Medulla oblongata (tissue), 1 donor: ENCODE data around the gene MREG.
"Not testable (repeated sequence)": the region's sequence is repeated elsewhere in the genome, so short reads cannot be mapped to it uniquely, and the experiment has no call there.

Experiments
- DNase-seq: peaks from one replicate; pipeline ENCODE4 v3.0.0-alpha.2; 2015; ENCODE audit errors: extremely low spot score

MREG gene

DNA sequence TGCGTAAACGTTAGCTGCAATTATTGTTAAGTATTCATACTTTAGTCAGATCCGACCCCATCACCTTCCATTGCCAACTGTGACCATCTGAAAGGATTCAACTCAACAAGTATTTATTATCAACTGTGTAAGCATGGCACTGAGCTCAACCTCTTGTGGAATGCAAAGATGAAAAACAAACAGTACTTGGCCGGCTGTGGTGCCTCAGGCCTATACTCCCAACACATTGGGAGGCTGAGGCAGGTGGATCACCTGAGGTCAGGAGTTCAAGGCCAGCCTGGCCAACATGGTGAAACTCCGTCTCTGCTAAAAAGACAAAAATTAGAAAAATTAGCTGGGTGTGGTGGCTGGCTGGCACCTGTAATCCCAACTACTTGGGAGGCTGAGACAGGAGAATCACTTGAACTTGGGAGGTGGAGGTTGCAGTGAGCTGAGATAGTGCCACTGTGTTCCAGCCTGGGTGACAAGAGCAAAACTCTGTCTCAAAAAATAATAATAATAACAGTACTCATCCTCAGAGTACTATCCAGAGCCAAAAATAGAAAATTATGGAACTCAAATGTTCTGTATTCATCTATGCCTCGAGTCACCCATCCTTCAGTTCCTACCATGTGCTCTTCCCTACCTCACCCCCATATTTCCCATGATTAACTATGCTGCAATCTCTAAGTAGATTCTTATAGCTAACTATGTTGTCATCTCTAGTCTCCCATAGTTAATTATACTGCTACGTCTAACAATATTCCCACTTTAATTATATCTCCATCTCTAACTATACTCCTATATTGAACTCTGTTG is 8.6 kb upstream of the MREG start:
- DNase-seq: no peak

DNA sequence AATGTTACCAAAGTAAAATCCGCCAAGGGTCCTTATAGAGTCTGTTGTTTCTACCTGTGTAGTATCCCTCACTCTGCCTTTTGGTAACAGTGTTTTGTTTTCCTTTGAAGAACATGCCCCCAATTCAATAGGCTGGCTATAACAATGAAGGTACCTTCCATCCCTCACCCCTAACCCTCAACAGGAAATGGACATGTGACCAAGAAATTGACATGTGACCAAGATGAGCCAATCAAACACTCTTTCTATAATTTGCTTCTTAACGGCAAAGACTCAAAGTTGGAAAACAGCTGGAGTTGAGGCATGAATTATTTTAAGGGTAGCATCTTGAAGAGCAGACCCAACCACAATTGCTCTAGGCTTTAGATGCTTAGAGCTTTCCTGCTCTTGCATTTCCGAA is 5.4 kb upstream of the MREG start:
- no peak for DNase-seq

DNA sequence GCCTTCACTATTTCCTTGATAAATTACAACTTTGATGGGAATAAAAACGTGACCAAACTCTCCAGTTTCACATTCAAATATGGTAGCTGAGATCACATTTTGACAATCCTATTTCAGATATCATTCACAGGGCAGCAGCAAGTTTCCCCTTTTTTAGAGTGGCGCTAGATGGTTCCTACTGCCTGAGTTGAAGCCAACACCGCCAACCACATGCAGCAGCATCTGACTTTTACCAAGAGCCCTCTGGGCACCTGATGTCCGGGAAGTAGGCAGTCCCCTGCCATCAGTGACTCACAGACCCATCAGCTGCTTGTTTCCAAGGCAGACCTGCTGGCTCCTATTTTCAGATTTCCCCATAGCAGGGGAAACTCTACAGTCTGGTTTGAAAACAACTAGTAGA is 4.0 kb upstream of the MREG start:
- DNase-seq: no peak

DNA sequence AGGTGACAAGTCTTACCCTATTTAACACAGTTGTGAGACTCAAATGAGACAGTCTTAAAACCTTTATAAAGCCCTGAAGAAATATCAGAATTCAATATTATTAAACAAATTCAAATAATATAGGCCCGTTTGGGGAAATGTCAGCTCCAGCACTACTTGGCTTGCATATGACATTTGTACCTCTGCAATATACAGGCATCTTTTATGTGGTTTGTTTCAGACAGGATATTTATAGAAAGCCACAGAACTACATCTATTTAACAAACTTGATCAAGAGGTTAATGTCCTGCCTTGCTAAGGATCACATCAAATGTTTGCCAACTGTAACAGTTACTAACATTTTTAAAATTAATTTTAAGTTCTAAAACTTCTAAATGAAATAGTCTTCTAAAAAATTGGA is 3.2 kb upstream of the MREG start:
- no peak for DNase-seq

DNA sequence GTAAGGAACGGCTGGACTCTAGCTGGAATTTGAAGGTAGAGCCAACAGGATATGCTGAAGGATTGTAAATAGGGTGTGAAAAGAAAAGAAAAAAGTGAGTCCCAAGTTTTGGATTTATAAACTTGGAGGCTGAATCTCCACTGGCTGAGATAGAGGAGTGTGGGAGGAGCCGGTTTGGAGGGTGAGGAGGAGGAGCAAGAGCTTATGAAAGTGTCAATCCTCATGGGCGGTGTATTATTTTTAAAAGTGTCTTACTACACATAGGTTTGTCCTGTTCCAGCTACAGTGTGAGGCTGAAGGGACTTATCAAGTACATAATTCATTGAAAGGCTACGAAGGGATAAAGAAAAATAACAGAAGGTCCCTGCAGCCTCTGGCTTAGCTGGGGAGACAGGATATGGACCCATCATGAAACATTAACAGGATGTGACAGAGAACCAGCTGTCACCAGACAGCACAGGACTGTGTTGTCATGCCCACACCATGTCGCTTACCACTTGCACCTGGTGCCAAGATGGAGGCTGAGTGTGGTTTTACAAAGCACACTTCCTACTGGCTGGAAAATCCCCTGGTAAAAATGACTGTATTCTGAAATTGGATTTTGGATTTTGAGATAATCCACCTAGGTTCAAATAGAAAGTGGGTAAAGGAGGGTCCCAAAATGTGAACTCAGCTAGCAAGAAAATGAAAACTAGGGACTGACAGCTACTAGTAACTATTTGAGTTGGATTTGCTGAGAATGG is 2.5 kb upstream of the MREG start:
- DNase-seq: no peak

DNA sequence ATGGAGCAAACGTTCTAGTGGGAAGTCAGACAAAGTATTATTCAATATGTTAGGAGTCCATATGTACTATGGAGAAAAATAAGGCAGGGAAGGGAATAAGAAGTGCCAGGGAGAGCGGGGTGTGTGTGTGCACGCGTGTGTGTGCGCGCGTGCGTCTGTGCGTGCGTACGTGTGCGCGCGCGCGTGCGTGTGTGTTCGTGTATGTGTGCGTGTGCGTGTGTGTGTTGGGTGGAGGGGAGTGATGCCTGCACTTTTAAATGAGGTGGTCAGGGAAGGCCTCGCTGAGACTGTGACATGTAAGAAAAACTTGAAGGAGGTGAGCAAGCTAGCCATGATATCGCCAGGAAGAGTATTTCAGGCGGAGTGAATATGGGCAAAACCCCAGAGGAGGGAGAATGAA is 1.6 kb upstream of the MREG start:
- no peak for DNase-seq

DNA sequence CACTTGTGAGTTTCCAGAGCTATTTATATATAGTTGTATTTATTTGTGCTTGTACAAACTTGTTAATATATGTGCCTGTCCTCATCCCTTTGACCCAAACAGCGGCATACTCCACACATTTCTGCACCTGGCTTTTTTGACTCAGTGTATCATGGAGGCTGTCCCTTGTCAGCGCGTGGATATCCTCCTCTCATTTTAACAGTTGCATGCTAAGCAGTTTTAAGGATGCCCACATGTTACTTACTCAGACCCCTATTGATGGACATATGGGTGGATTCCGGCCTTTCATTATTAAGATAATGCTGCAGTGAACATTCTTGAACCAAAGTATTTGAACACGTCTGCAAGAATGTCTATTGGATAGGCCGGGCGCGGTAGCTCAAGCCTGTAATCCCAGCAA is 655 bp upstream of the MREG start:
- DNase-seq: no peak

DNA sequence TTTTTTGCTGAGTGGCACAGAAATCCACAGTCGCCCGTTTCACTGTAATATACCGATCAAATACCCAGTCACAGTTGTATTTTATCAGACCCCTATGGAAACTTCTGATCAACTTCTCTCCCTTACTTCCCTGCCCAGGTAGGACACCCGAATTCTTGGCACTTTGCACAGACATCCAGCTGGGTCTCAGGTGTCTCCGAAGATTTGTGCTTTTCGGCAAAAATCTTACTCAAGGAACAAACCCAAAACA is 596 bp downstream of the MREG start:
- DNase-seq: no peak

DNA sequence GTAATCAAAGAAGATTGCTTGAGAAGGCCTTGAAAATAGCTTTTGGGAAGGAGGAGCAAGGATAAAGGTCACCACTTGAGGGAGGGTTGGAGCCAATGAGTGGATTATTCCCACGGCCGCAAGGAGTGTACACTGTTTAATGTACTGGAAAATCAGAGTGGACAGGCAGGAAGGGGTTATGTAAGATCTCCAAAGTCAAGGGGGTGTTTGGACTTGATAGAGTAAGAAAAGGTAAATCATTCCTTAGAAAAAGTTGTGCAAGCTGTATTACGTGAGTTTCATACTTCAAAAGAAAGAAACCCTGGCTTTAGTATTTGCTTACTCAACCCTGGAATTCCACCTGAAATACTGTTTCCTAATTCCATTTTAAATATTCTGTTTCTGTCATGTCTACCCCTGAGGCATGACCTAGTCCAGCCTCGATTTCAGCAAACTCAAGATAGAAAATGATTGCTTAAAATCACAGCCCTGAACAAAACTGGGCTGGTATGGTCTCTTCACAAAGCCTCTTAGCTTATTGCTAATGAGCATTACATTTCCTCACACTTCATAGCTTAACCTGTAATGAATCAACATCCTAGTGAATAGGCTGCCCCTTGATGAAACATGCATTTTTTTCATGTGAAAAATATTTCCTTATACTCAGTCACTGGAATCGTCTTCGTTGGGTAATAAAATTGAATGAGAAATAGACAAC is 1.1 kb downstream of the MREG start:
- DNase-seq: no peak

DNA sequence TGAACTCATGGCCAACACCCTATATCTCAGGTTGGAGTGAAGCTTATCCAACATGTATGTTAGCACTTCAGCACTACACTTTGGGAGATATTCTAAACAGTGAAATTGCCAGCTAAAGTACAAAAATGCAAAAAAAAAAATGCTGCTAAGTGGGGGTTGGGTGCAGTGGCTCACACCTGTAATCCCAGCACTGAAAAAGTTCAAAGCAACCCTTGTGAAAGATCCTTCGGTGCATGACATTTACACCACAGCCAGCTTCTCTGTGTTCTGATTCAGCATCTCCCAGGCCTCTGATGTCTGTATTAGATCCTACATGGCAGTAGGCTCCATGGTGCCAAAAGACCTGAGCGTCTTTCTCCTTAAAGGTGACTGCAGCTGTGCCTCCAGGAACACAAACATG is 4.1 kb downstream of the MREG start:
- DNase-seq: not testable (repeated sequence)

DNA sequence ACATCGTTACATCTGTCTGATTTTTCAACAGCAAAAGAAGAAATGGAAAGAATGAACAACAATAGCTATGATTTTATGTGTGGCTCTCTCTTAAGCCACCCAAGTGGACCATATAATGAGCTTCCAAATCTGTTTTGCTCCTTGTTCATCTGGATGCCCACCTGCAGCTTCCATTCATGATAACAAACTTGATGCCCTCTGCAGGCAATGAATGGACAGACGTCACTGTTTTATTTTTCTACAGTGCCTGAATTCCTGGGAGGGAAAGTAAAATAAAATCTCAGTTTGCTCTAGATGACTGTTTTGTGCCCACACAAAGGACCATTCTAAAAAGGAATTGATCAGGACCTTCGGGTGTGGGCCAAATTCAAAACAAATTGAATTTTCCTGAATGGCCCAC is 5.0 kb downstream of the MREG start:
- DNase-seq: no peak

DNA sequence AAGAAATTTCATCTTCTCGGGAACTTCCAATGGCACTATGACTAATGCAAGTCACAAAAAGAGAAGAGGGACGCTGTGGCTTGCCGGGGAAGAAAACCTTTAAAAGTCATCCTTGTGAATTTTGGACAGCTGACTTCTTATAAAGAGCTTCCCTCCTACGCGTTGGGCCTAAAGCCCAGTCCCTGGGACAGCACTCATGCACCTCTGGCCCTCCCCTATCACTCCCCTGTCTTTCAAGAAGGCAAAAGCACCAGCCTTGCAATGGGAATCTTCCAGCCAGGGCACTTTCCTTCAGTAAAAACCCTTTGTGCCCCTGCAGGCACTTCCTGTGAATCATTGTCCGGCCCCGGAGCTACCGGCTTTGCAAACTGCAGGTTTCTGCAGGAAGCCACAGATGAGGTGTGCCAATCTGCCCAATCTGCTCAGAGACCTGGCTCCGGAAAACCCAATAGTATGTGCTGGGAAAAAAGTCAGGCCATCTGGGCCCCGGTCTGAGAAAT is 7.1 kb downstream of the MREG start:
- peak; percentile 71 for DNase-seq

DNA sequence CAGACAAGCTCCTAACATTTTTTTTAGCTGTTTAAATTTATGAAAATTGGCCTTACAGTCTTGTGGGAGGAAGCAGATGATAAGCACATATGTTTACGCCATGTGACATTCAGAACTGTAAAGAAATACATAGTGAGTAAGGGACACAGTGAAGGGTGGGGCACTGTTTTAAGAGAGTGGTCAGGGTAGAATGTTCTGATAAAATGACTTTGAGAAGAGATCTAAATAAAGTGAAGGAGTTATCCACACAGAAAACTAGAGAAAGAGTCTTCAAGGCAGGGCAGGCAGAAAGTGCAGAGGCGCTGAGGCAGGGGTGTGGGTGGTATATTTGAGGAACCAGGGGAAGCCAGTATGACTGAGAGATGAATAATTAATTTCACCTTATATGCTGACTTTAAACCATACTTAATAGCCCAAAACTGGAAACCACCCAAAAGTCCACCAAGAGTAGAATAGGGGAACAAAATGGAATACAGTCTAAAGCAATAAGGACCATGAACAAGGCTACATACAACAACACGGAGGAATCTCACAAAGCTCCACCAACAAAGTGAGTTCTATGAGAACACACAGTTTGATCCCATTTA is 8.6 kb downstream of the MREG start:
- no peak for DNase-seq

DNA sequence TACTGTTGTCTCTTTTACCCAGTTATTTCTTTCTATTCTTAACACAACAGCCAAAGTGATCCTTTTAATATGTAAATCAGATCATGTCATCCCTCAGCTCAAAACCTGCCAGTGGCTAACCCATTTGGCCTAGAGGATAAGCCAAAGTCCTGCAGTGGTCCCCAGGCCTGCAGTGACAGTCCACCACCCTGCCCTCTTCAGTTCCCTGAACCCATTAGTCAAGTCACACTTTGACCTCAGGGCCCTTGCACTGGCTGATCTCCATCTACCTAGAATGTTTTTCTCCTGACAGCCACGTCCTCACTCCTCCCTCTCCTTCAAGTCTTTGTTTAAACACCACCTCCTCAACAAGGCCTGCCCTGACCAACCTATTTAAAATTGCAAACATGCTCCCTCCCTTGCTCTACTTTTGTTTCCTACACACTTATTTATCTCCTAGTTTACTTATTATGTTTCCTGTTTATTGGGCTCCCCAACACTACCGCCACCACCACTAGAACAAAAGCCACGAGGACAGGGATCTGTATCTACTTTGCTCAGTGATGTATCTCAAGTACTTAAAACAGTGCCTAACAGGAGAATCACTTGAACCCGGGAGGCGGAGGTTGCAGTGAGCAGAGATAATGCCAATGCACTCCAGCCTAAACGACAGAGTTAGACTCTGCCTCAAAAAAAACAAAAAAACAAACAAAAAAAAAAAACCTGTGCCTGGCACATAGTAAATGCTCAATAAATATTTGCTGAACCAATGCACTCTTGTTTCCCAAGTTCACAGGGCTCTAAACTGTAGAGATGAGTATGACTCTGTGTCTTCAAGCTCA is 9.3 kb downstream of the MREG start:
- no peak for DNase-seq

DNA sequence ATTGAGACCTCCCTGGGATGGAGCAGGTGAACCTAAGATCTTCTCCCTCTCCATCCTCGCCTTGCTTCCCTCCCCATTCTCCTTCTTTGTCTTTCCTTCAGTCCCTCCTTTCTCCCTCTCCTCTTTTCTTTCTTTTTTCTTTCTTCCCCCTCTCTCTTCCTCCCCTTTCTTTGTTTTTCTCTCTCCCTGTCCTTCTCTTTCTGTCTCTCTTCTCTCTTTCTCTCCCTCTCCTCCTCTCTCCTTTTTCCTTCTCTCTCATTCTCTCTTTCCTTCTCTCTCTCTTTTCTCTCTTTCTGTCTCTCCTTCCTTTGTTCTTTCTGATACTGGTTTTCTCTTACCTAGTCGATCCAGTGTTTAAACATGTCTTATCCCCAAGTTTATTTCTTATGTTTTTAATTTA is 10.7 kb downstream of the MREG start:
- DNase-seq: no peak

DNA sequence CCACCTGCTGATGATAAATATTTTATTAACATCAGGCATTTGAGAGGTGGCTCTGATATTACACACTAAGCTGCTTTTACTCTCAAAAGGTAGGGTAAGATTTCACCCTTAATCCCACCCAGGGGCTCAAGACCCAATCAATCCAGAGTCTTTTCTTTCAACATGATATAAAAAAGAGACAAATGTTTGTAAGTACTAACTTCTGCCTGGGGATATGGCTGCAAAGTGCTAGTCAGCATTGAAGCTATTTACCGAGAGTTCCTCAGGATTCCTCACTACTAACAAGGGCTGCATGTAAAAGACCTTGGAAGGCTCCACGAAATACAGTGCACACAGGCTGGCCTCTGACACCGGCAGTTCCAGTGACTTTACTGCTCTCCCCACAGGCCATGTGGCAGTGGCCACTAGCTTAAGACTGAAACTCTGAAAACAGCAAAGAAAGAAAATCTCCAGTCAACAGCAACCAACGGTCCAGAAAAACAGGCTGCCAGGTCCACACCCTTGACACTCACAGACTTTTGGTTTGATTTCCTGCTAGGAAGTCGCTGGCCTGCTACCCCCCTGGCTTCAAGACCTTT is 11.2 kb downstream of the MREG start:
- DNase-seq: no peak

DNA sequence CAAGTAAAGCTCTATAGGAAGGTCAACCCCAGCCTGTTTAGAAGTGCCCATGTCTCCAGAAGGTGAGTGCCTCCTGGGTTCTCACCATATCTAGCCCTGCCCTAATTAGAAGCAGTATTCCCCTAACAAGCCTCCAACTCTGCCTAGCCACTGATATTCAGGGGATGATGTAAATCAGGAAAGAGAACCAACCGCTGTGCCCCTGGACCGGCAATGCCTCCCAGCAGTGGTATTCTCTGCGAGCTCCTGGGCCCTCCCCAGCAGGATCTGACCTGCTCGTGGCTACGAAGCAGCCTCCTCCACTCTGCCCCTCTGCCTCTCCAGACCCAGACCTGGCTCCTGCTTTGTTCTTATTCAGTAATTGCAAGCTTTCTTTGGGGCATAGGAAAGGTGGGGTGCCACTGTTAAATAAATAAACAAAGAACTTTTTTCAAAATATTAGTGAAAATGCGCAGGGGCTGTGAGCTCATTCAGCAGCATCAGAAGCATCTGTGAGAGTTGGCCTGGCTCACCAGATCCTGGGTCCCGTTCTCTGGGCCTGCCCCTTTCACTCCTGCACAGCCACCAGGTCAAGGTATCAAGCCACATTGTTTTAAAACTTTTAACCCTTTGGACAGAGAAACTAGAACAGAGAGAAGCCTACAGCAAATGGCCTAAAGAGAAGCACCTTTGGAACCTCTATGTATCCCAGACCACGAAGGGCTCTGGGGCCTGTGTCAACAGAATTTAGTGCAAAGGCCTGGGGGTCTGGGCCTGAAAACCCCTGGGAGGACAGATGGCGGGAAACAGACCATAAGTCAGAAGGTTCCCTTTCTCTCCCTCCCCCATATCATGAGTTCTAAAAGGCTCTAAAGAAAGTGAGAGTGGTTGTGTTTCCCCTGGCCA is 11.9 kb downstream of the MREG start:
- no peak for DNase-seq

DNA sequence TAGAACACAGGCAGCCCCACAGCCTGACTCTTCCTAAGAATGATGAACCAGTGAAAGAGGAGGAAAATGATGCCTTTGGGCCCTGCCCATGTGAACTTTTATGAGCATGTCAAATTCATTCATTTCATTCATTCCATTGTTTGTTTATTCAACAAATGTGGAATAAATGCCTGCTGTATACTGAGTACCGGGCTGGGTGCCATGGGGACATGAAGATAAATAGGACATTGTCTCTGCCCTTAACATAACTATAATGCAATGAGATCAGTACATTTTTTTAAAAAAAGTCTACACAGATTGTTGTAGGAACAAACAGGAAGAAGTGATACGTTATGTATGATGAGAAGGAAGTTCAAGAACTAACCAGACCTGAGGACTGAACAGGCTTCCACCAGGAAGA is 14.7 kb downstream of the MREG start:
- peak; percentile 39 for DNase-seq

DNA sequence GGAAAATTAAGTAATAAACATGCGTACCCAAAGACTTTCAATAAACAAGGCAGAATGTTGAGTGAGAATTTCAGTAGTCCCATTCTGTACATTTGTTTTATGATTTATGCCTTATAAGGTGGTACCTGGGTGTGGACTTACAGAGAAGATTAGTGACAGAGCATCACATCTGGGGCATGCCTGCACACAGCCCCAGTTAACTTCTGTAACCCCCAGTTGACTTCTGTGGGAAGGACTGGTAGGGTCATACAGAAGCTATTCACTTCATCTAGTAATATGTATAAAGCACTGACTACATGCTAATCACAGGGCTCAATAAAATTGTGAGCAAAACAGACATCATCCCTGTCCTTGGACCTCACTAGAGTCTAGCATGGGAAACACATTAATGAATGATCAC is 16.1 kb downstream of the MREG start:
- no peak for DNase-seq

DNA sequence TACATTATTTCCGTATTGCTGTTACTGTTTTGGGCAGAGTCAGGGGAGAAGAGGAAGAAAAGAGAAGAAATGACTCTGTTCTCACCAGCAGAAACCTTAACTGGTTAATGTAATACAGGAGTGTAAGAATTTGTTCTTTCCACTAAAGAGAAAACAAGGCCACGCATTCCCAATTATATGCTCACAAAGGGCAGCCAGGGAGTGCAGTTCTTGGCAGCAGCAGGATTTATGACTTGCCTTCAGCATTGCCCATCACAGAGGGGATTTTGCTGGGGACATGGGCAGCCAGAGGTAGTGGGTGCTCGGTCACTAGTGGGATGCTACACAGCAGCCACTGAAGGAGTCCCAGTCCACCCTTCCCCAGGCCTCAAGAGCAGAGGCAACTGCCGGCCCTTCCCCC is 18.4 kb downstream of the MREG start:
- DNase-seq: no peak
